HG02970 (cell line): ENCODE results near the gene CD177.
"Not testable (repeated sequence)": the region's sequence is repeated elsewhere in the genome, so short reads cannot be mapped to it uniquely, and the experiment has no call there.

Source experiments
- ATAC-seq: cut with Tn5 transposase; IDR thresholded peaks from one replicate; pipeline ENCODE4 v1.9.1; 2021; ENCODE audit warnings: mild to moderate bottlenecking, moderate library complexity, moderate number of reproducible peaks; ENCODE audit not compliant: unreplicated experiment, low FRiP score

CD177 gene, protein sequence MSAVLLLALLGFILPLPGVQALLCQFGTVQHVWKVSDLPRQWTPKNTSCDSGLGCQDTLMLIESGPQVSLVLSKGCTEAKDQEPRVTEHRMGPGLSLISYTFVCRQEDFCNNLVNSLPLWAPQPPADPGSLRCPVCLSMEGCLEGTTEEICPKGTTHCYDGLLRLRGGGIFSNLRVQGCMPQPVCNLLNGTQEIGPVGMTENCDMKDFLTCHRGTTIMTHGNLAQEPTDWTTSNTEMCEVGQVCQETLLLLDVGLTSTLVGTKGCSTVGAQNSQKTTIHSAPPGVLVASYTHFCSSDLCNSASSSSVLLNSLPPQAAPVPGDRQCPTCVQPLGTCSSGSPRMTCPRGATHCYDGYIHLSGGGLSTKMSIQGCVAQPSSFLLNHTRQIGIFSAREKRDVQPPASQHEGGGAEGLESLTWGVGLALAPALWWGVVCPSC

DNA sequence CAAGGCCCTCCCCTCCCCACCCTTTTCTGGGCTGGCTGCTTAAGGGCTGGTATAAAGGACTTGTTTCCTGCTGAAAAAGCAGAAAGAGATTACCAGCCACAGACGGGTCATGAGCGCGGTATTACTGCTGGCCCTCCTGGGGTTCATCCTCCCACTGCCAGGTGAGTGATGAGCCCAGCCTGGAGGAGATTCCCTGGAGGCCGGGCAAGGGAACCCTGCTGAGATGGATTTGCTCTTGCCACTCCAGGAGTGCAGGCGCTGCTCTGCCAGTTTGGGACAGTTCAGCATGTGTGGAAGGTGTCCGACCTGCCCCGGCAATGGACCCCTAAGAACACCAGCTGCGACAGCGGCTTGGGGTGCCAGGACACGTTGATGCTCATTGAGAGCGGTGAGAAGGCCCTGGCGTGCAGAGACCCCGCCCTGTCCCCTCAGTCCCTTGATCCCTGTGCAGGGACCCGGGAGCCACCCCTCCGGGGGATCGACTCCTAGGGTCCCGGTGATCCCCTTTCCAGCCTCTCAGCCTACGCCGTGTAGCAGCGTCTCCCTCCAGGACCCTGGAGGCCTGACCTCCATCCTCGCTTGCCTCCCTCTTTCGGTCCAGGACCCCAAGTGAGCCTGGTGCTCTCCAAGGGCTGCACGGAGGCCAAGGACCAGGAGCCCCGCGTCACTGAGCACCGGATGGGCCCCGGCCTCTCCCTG, at the start of gene CD177:
Gene CD177, plus strand, starts transcription at position 81 of the 699 bp plus-strand sequence. Its CDS starts 29 bp downstream, at position 110.
- ATAC-seq, result no peak

DNA sequence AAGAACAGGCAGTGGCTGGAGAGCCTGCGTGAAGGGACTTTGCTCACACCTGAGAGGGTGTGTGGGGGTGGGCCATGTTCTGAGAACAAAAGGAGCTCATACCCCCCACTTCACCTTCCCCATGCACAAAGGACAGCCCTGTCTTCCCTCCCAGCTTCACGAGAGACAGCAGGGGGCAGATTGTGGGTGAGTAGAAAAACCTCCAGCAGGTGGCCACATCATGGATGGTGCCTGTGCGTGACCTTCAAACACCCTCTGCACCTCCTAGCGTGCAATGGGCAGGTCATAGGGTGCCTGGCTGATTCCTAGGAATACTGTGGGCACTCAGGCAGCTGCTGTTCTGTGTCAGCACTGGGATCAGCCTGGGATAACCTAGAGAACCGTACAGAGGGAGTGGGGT, 47.8 kb upstream of the CD177 start:
- ATAC-seq, result no peak

DNA sequence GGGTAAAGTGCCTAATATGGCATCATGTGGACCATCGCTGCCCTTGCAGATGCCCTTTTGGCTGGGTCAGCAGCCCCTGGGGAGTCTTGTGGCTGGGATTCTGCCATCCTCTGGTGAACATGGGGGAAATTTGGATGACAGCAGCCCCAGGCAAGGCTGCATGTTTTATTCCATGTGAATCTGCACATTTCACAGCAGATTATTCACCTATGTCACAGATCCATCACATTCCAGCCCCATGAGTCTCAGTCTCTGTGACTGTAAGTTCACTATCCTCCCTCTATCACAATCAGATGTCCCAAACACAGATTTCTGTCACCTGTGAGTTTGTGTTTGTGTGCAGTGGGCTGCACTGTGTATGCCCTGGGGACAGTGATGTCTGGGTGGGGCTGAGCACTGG, 47.4 kb upstream of the CD177 start:
- ATAC-seq, result no peak

DNA sequence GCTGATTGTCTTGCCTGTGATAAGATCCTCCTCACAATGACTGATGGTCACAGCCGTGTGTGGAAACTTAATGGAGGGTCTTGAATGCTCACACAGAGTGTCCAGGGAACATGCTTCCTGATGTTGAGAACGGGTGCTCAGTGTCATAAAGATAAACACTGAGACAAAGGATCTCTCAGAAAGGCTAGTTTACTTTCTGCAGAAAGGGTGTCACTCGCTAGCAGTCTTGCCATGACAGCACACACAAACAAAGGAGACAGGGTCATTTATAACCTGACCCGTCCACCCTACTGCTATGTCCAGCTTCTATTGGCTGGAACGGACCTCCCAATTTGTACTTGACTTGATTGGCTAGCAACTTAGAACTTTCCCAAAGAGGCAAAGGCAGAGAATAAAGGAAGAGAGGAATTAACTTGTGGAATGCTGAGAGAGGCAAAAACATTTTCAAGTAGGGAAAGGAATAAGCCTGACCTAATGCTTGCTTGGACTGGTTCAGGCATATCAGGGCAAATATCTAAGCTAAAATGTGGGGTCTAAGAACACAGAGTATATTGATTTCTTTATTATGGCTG, 45.2 kb upstream of the CD177 start:
- ATAC-seq, result no peak

DNA sequence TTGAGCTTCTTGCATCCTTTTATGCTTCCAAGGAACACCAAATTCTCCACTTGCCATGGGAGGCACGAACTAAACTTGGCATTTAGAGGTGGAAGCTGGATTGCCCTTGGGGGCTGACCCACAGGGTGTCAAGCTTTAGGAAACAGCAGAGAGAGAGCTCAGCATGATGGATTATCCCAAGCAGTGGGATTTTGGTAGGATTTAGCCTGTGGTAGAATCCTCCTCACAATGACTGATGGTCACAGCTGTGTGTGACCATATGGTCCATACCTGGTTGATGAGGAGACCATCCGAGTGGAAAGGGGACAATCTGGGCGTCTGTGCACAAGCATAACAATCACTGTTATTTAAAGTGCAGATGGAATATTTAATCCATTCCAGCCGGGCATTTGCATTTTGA, 44.0 kb upstream of the CD177 start:
- ATAC-seq, result no peak

DNA sequence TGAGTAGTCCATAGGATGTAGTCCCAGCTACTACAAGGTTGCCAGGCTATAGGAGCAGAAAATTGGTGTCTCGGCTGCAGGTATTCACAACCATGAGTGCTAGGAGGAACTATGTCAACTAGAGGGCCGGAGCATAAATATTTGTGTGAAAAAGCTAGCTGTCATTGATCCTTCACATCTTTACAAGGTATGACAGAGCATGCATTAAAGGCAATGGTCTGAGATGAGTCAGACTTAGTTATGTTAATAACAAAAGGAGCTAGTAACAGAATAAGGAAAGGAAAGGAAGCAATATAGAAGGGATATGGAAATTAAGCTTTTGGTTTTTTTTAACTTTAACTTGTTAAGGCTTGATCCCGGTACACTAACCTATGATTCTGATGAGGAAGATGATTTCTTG, 43.3 kb upstream of the CD177 start:
- ATAC-seq, result no peak

DNA sequence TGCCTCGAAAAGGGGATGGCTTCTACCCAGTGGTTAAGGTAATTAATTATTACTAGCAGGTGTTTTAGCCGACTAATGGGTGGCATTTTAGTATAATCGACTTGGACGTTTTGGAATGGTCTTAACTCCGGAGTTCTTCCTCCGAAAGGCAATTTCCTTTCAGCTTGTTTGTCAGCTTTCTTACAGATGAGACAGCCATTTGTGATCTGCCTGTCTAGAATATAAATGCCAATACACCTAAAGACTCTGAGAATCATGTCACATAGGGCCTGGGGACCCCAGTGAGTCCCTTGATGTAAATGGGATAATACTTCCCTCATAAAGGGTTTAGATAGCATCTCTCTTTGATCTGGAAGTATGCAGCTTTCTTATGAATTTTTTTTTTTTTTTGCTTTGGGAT, 42.2 kb upstream of the CD177 start:
- ATAC-seq, result no peak

DNA sequence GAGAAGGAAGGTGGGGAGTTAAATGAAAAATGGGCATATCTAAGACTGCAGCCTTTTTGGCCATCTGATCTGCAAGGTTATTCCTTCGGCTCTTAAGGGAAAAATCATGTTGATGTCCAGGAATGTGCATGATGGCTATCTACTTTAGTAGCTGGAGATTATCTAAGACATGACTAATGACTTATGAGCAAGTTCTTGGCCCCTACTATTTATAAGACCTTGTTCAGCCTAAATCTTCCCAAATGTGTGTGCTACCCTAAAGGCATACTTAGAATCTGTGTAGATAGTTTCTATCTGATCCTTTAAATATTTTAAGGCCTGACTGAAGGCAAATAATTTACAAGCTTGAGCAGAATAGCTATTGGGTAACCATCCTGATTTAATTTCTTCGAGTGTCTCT, 41.8 kb upstream of the CD177 start:
- ATAC-seq, result no peak

DNA sequence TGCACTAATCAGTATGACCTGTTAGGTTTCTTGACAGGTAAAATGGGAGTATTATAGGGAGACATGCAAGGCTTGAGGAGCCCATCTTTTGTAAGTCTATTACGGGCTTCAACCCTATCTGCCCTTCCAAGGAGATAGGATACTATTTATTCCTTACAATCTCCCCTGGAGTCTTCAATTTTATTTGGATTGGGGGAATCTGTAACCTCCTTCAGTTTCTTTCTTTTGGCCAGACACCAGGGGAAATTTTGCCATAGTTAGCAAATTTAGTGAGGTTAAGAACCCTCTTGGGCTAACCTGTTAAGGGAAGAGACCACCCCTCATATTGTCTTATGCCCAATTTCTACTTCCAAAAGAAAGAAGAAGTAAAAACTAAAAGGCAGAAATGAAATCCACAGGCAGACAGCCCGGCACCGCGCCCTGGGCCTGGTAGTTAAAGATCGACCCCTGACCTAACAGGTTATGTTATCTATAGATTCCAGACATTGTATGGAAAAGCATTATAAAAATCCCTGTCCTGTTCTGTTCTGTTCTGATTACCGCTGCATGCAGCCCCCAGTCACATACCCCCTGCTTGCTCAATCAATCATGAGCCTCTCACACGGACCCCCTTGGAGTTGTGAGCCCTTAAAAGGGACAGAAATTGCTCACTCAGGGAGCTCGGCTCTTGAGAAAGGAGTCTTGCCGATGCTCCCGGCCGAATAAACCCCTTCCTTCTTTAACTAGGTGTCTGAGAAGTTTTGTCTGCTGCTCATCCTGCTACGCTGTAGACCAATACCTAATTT, 39.6 kb upstream of the CD177 start:
- no peak for ATAC-seq

DNA sequence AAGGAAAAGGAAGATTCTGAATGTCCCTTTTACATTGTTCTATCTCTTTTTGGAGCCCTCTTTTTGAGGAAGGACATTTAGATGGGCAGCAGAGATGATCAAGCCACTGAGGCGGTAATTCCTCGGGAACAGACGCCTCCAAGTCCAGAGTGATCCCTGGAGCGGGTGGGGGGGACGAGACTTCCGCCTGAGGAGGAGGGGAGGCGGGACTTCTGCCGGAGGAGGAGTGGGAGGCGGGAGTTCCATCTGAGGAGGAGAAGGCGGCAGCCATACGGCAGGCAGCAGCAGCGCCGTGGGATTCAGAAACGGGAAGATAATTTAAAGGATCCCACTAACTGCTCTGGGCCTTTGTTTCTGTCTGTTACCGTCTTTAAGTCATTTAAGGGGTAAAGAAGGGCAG, 37.6 kb upstream of the CD177 start:
- ATAC-seq, result no peak

DNA sequence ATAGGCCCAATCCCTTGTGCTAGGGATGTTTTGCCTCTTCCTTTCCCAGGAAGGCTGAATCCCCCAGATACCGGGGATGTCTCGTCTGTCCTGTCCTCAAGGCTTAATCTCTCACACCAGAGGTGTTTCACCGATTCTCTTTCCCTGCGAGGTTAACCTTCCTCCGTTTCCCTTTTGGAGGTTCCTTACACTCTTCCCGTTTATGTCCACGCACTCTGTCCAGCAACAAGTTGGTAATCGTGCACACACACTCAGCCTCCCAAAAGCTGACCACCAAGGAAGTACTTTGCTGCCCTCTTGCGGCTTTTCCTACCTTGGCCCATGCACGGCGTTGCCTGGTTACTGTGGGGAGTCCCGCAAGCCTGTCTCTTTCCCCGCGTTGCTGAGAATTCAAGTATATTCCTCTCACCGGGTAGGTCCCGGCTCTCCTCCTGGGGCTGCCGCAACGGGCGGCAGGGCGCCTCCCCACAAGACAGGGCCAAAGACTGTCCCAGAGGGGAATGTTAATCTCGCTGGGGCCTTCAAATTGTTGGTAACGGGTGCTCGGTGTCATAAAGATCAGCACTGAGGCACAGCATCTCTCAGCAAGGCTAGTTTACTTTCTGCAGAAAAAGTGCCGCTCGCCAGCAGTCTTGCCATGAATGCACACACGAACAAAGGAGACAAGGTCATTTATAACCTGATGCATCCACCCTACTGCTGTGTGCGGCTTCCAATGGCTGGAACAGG, 36.7 kb upstream of the CD177 start:
- no peak for ATAC-seq

DNA sequence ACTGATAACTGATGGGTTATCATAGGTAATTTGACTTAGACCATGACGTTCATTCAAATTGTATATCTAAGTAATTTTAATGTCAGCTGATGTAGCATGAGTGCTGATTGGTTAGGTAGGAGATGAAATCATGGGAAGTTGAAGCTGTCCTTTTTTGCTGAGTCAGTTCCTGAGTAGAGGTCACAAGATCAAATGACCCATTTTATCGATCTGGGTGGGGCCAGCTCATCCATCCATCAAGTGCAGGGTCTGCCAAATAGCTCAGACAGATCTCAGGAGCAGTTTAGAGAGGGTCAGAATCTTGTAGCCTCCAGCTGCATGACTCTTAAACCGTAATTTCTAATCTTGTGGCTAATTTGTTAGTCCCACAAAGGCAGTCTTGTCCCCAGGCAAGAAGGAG, 35.3 kb upstream of the CD177 start:
- no peak for ATAC-seq

DNA sequence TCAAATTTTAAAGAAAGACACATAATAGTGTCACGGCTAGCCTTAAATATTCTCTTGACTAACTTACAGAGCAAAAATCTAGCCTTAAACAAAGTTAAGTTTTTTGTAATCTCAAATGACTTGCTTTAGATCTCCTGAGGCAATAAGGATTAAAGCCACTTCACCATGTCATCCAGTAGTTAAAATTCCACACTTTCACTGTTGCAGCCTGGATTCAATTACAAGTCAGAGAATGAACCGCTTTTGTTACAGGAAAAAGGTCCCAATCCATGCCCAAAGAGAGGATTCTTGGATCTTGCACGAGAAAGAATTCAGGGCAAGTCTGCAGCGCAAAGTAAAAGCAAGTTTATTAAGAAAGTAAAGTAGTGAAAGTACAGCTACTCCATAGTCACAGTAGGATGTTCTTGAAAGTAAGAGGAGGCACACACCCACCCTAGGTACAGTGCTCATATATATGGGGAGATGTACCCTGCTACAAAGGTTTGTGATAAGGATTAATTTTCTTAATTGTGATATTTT, 34.6 kb upstream of the CD177 start:
- ATAC-seq, result no peak

DNA sequence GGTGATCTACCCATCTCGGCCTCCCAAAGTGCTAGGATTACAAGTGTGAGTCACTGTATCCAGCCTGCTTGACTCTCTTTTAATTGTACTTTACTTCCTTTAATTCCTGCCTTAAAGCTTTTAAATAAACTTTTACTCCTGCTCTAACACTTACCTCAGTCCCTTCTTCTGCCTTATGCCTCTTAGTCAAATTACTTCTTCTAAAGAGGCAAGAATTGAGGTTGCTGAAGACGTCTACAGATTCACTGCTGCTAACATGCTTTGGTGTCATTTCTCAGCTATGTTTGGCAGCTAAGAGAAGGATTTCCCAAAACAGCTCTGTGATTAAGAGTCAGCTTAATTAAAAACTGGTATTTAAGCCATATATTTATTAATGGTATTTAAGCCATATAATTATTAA, 32.9 kb upstream of the CD177 start:
- no peak for ATAC-seq

DNA sequence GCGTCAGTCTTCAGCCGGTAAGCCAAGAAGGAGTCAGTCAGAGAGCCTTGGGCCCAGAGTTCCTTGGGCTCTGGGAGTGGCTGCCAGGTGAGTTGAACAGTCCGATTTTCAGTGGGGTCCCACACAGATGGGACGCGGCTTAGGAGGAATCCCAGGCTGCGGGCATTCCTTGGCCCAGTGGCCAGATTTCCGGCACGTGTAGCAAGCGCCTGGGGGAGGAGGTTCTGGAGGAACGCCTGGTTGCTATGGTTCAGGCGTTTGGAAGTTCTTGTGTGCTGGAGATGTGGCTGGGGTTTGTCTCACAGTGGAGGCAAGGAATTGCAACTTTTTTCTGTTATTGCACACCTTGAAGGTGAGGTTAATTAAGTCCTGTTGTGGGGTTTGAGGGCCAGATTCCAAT, 26.7 kb upstream of the CD177 start:
- not testable (repeated sequence) for ATAC-seq

DNA sequence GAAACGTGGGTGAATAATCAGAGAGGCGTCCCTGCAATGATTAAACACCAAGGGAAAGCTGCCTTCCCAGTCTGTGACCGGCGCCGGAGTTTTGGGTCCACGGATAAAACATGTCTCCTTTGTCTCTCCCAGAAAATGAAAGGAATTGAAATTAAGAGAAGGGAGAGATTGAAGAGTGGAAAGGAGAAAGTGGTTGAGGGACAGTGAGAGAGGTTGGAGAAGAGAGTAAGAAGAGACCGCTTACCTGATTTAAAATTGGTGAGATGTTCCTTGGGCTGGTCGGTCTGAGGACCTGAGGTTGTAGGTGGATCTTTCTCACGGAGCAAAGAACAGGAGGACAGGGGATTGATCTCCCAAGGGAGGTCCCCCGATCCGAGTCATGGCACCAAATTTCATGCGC, 24.9 kb upstream of the CD177 start:
- ATAC-seq, result not testable (repeated sequence)

DNA sequence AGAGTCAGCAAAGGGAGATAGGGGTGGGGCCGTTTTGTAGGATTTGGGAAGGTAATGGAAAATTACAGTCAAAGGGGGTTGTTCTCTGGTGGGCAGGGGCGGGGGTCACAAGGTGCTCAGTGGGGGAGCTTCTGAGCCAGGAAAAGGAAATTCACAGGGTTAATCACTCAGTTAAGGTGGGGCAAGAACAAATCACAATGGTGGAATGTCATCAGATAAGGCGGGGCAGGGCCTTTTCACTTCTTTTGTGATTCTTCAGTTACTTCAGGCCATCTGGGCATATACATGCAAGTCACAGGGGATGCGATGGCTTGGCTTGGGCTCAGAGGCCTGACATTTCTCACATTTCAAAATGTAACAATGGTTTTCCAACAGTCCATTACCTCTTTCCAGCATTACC, 24.4 kb upstream of the CD177 start:
- not testable (repeated sequence) for ATAC-seq

DNA sequence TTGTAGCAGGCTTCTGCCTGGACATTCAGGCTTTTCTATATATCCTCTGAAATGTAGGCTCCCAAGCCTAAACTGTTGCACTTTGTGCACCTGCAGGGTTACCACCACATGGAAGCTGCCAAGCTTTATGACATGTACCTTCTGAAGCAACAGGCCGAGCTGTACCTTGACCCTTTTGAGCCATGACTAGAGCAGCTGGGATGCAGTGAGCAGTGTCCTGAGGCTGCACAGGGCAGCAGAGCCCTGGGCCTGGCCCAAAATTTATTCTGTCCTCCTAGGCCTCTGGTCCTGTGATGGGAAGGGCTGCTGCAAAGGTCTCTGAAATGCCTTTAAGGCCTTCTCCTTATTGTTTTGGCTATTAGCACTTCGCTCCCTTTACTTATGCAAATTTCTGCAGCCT, 23.5 kb upstream of the CD177 start:
- no peak for ATAC-seq

DNA sequence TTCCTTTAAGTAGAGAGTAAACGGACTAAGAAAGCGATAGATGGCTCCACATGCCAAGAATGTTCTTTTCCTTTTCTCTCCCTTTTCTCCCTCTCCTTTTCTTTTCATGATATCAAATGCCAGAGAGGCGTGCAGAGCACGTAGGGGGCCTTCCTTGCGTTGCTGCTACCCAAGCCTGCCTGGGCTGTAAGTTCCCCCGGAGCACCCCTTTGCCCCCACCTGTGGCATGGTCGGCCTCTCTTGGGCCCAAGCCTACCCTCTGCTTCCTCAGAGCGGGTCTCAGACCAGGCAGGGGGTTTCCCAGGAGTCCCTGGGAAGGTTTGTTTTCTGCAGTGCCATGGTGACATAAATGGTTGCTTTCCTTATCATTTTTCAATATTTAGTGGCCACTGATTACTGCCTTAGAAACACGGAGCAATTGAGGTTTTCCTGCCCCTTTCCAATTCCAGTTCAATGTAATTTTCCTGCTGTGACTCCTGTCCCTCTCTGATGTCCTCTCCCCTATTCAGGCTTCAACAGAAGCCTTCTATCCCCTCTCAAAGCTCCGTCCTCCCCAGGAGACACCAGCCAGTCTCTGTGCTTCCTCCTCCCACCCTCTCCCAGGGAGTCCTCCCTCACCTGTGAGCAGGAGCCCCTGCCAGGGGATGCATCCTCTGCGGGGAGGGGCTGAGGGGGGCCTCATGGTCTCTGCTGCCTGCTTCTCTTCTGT, 22.6 kb upstream of the CD177 start:
- no peak for ATAC-seq
